Endothelial cell of umbilical vein (primary cell): ENCODE results near the gene GINS3. TPM values are rescaled to one million over a fixed set of nuclear protein-coding genes. Genes with fewer than 3 reads are reported as not detected.

ENCODE experiments used
- BruUV-seq: library from RNA; stranded (reverse); fragments of 400-500 nt; replicated peaks from 2 replicates; lab custom pipeline; 2021; lab: Mats Ljungman, UMichigan
- CTCF ChIA-PET: fragments of 300-600, 350-600 bp; sonication (Branson Sonifier 250); formaldehyde crosslinking; loops from one replicate; lab custom pipeline; 2021; ENCODE audit warnings: antibody characterized with exemption, inconsistent platforms; lab: Charles Lee
- POLR2A ChIA-PET: fragments of 300-600, 350-600 bp; sonication (Branson Sonifier 250); formaldehyde crosslinking; loops from one replicate; lab custom pipeline; 2021; ENCODE audit warnings: antibody characterized with exemption, inconsistent platforms; lab: Charles Lee
- DNase-seq: peaks from one replicate; pipeline ENCODE4 v3.0.0-alpha.2; 2011; ENCODE audit warnings: low read depth, low spot score
- FAIRE-seq: peaks from 2 replicates; lab custom pipeline; 2011; peaks lifted over from hg19 to GRCh38; lab: Jason Lieb, UNC
- H2AFZ ChIP-seq: 2 replicates; pipeline ENCODE4 v1.6.0; 2012; ENCODE audit warnings: low read depth, low read length, control low read depth, inconsistent platforms
- H3K27ac ChIP-seq: 2 replicates; pipeline ENCODE4 v1.5.1; 2011; ENCODE audit warnings: low read depth, mild to moderate bottlenecking, control low read depth, low read length, moderate library complexity; ENCODE audit not compliant: insufficient read depth
- H3K27me3 ChIP-seq, 2 experiments: 2 replicates each; pipeline versions ENCODE4 v1.6.0 to v1.6.1; 2011; ENCODE audit warnings: low read length in 2 of 2, mixed read lengths in 1 of 2; ENCODE audit not compliant: control insufficient read depth in 2 of 2, insufficient read depth in 2 of 2
- H3K36me3 ChIP-seq, 2 experiments: 2 replicates in 1 of 2; 3 replicates in 1 of 2; pipeline ENCODE4 v1.5.1; 2011; ENCODE audit warnings: low read length in 2 of 2, mild to moderate bottlenecking in 1 of 2, moderate library complexity in 1 of 2; ENCODE audit not compliant: control insufficient read depth in 2 of 2, insufficient read depth in 2 of 2; ENCODE audit errors: extremely low read depth in 1 of 2
- H3K4me1 ChIP-seq: 3 replicates; pipeline ENCODE4 v1.5.1; 2011; ENCODE audit warnings: mild to moderate bottlenecking, low read length; ENCODE audit not compliant: control insufficient read depth, insufficient read depth; ENCODE audit errors: extremely low read depth
- H3K4me2 ChIP-seq: 2 replicates; pipeline ENCODE4 v1.6.1; 2011; ENCODE audit warnings: low read length, control low read depth, mixed read lengths; ENCODE audit not compliant: insufficient read depth
- H3K4me3 ChIP-seq, 3 experiments: fragments of 200-600 bp in 1 of 3; sonication (generic), shearing (Covaris generic) in 1 of 3; replicated peaks in 1 of 3; 2 replicates each; pipeline ENCODE4 v1.5.1; 2011 to 2016; ENCODE audit warnings: control low read depth in 3 of 3, low read length in 3 of 3, mild to moderate bottlenecking in 2 of 3, inconsistent platforms in 1 of 3, low read depth in 1 of 3, moderate library complexity in 1 of 3; ENCODE audit not compliant: insufficient read depth in 1 of 3
- H3K79me2 ChIP-seq: 2 replicates; pipeline ENCODE4 v1.6.0; 2012; ENCODE audit warnings: low read length, inconsistent platforms; ENCODE audit not compliant: control insufficient read depth, insufficient read depth
- H3K9ac ChIP-seq: replicated peaks from 2 replicates; pipeline ENCODE3; 2011; ENCODE audit warnings: low read length, control low read depth; ENCODE audit not compliant: insufficient read depth; ENCODE audit errors: extremely low read depth
- H3K9me1 ChIP-seq: replicated peaks from 3 replicates; pipeline ENCODE4 v1.6.0; 2011; ENCODE audit warnings: mild to moderate bottlenecking, low read length; ENCODE audit not compliant: control insufficient read depth, insufficient read depth; ENCODE audit errors: extremely low read depth
- H3K9me3 ChIP-seq: replicated peaks from 2 replicates; pipeline ENCODE4 v1.5.1; 2012; ENCODE audit warnings: low read length, inconsistent platforms; ENCODE audit not compliant: control insufficient read depth, insufficient read depth
- H4K20me1 ChIP-seq: replicated peaks from 2 replicates; pipeline ENCODE3; 2011; ENCODE audit warnings: mild to moderate bottlenecking, low read length; ENCODE audit not compliant: control insufficient read depth, insufficient read depth; ENCODE audit errors: extremely low read depth
- EZH2 ChIP-seq: IDR thresholded peaks from 2 replicates; pipeline ENCODE4 v1.6.1; 2012; ENCODE audit warnings: borderline replicate concordance, low read depth, mild to moderate bottlenecking, moderate library complexity, low read length, inconsistent platforms; ENCODE audit not compliant: severe bottlenecking
- FOS ChIP-seq: IDR thresholded peaks from 2 replicates; pipeline ENCODE4 v1.6.1; 2011; ENCODE audit warnings: mild to moderate bottlenecking, low read length, moderate library complexity, borderline replicate concordance; ENCODE audit not compliant: insufficient read depth
- GATA2 ChIP-seq: IDR thresholded peaks from 2 replicates; pipeline ENCODE4 v1.7.0; 2011; ENCODE audit warnings: low read depth, mild to moderate bottlenecking, moderate library complexity, mixed read lengths, low read length; ENCODE audit not compliant: insufficient read length, insufficient read depth
- JUN ChIP-seq: IDR thresholded peaks from 2 replicates; pipeline ENCODE4 v1.6.1; 2011; ENCODE audit warnings: borderline replicate concordance, low read depth; ENCODE audit not compliant: insufficient read length, insufficient read depth
- MYC ChIP-seq: IDR thresholded peaks from one replicate; pipeline ENCODE4 v1.6.1; 2011; ENCODE audit warnings: mild to moderate bottlenecking, low read depth, low read length
- POLR2A ChIP-seq: IDR thresholded peaks from 2 replicates; pipeline ENCODE4 v1.6.1; 2012; ENCODE audit warnings: low read depth, mild to moderate bottlenecking, control low read depth, low read length
- POLR2AphosphoS5 ChIP-seq: IDR thresholded peaks from 2 replicates; pipeline ENCODE4 v1.6.1; 2012; ENCODE audit warnings: low read depth, mild to moderate bottlenecking, control low read depth, low read length, moderate library complexity; ENCODE audit not compliant: insufficient read depth
- dilution Hi-C: fragments of 300-500 bp; cut with MboI; formaldehyde crosslinking; loops from one replicate; pipeline ENCODE4 v1.15.0; 2019; ENCODE audit warnings: low sequenced_read_pairs; ENCODE audit not compliant: extremely low pct_ligation_motif_present
- intact Hi-C: fragments of 100-400 bp; cut with micrococcal nuclease; formaldehyde crosslinking; loops from one replicate; pipeline ENCODE4 v1.10.0; 2022
- polyA plus RNA-seq, 4 experiments: library from polyadenylated mRNA; depleted of rRNA in 3 of 4; stranded (reverse) in 3 of 4; unstranded in 1 of 4; fragments of >200 nt; gene quantifications; 2 replicates each; pipeline versions ENCODE4 v1.2.1 to v1.2.3, GENCODE V29; 2011 to 2012; ENCODE audit warnings: missing spikeins in 1 of 4
- total RNA-seq: library from RNA; stranded (reverse); gene quantifications from 2 replicates; pipeline ENCODE4 v1.2.3, GENCODE V29; 2021
- TF ChIP-seq, protein P1 (sequence below): IDR thresholded peaks from 2 replicates; pipeline ENCODE4 v1.6.1; 2011; ENCODE audit not compliant: insufficient read depth, insufficient read length
- TF ChIP-seq, protein P2 (sequence below), 2 donors: IDR thresholded peaks; 1 replicate in 1 of 2; 2 replicates in 1 of 2; pipeline ENCODE4 v1.5.1; 2011; ENCODE audit warnings: low read length in 2 of 2, mild to moderate bottlenecking in 2 of 2, moderate library complexity in 2 of 2, control low read depth in 1 of 2, inconsistent platforms in 1 of 2, low read depth in 1 of 2; ENCODE audit not compliant: insufficient read depth in 1 of 2; ENCODE audit errors: extremely low read depth in 1 of 2

Gene GINS3
- total and polyA plus RNA-seq, 2 donors (not counting 3 experiments of a cell fraction or from before 2014, with no cell fraction given): 17.2 to 24.1 TPM

DNA sequence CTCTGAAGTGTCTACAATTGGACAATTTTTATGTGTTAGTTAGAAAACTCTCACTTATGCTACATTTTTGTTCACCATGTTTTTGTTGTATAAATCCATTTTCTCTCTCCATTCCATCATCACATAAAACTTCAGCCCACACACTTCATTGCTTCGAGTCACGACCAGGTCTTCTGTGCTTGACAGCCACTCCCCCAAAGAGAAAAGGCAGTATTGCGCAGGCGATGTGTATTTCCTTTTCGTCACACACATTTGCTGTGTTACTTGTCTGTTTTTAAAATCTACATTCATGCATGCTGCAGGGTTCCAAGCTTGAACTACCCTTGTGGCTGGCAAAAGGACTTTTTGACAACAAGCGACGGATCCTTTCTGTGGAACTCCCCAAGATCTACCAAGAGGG is 10.5 kb downstream of the GINS3 start:
- H2AFZ ChIP-seq: no peak overlapping the region
- FAIRE-seq: no peak
- ChIA-PET POLR2A (no interaction called here), CTCF (interaction anchor here (0.8 kb wide), 1 partner anchor 11 kb away, joined by 3 read pairs; the partner anchor contains the start of gene GINS3)
- no peaks in the 10 kb centered on the region for H3K9me1 ChIP-seq
- dilution Hi-C loops: no loop called here
- no peaks in the 10 kb centered on the region for H3K4me1 ChIP-seq
- no peak overlapping the region for H3K27ac ChIP-seq
- peaks cover 0 to 5% of the 10 kb centered on the region in 2 experiments for H3K36me3 ChIP-seq
- TF ChIP-seq JUN: no peak
- TF ChIP-seq MYC: no peak
- TF ChIP-seq POLR2A: no peak
- TF ChIP-seq, protein P1, sequence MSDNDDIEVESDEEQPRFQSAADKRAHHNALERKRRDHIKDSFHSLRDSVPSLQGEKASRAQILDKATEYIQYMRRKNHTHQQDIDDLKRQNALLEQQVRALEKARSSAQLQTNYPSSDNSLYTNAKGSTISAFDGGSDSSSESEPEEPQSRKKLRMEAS: no peak
- TF ChIP-seq FOS: no peak
- TF ChIP-seq, protein P2, sequence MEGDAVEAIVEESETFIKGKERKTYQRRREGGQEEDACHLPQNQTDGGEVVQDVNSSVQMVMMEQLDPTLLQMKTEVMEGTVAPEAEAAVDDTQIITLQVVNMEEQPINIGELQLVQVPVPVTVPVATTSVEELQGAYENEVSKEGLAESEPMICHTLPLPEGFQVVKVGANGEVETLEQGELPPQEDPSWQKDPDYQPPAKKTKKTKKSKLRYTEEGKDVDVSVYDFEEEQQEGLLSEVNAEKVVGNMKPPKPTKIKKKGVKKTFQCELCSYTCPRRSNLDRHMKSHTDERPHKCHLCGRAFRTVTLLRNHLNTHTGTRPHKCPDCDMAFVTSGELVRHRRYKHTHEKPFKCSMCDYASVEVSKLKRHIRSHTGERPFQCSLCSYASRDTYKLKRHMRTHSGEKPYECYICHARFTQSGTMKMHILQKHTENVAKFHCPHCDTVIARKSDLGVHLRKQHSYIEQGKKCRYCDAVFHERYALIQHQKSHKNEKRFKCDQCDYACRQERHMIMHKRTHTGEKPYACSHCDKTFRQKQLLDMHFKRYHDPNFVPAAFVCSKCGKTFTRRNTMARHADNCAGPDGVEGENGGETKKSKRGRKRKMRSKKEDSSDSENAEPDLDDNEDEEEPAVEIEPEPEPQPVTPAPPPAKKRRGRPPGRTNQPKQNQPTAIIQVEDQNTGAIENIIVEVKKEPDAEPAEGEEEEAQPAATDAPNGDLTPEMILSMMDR (IDR thresholded peaks at IDR 0.05; ENCODE audit: extremely low read depth in 1 of 2, insufficient read depth in 1 of 2, low read depth in 1 of 2, low read length in 2 of 2): no peak
- TF ChIP-seq POLR2AphosphoS5: no peak
- no peak for TF ChIP-seq EZH2
- no peak for TF ChIP-seq GATA2
- H3K4me2 ChIP-seq: no peak overlapping the region
- no TSS peak for BruUV-seq
- no peaks in the 10 kb centered on the region for H4K20me1 ChIP-seq
- intact Hi-C loops: no loop called here
- no peaks in the 10 kb centered on the region for H3K9me3 ChIP-seq
- no peak overlapping the region for H3K4me3 ChIP-seq
- H3K27me3 ChIP-seq: no peaks in the 10 kb centered on the region
- peaks cover 7% of the 10 kb centered on the region for H3K79me2 ChIP-seq
- DNase-seq: no peak
- H3K9ac ChIP-seq: no peak overlapping the region
